Heart left ventricle (tissue), 16 donors: ENCODE data around the gene SLC27A2. TPM values are rescaled to one million over a fixed set of nuclear protein-coding genes. Genes with fewer than 3 reads are reported as not detected.
"Not testable (repeated sequence)": the region's sequence is repeated elsewhere in the genome, so short reads cannot be mapped to it uniquely, and the experiment has no call there.

Experiments used
- ATAC-seq, 4 donors: fragments of 200-7000 bp; cut with Tn5 transposase; one replicate each; pipeline ENCODE4 v1.9.1; 2020 to 2022; ENCODE audit warnings: moderate library complexity in 4 of 4, mild to moderate bottlenecking in 3 of 4, moderate number of reproducible peaks in 1 of 4
- DNase-seq, 5 donors: peaks; one replicate each; pipeline ENCODE4 v3.0.0-alpha.2; 2020
- H3K27ac ChIP-seq, 12 donors: fragments of 200-600 bp; sonication (generic) in 4 of 12; one replicate each; pipeline versions ENCODE4 v1.5.0 to v1.8.0; 2016 to 2022; ENCODE audit warnings: mild to moderate bottlenecking in 2 of 12
- H3K27me3 ChIP-seq, 9 donors: fragments of 200-600 bp; sonication (generic) in 2 of 9; one replicate each; pipeline versions ENCODE4 v1.5.1 to v1.8.0; 2016 to 2022; ENCODE audit warnings: mild to moderate bottlenecking in 3 of 9
- H3K36me3 ChIP-seq, 9 donors: fragments of 200-600 bp; sonication (generic) in 2 of 9; one replicate each; pipeline versions ENCODE4 v1.5.0 to v1.8.0; 2018 to 2022; ENCODE audit warnings: mild to moderate bottlenecking in 2 of 9
- H3K4me1 ChIP-seq, 12 donors: fragments of 200-600 bp; sonication (generic) in 4 of 12; one replicate each; pipeline versions ENCODE4 v1.5.0 to v1.8.0; 2016 to 2022; ENCODE audit warnings: mild to moderate bottlenecking in 3 of 12
- H3K4me3 ChIP-seq, 12 donors: fragments of 200-600 bp; sonication (generic) in 4 of 12; one replicate each; pipeline versions ENCODE4 v1.5.0 to v1.8.0; 2017 to 2022; ENCODE audit warnings: mild to moderate bottlenecking in 9 of 12, moderate library complexity in 4 of 12
- H3K9me3 ChIP-seq, 12 donors: fragments of 200-600 bp; sonication (generic) in 4 of 12; one replicate each; pipeline versions ENCODE4 v1.5.0 to v1.8.0; 2016 to 2022; ENCODE audit warnings: mild to moderate bottlenecking in 1 of 12
- CTCF ChIP-seq, 12 donors: fragments of 200-600 bp; sonication (generic) in 4 of 12; IDR thresholded peaks; one replicate each; pipeline versions ENCODE4 v1.5.0 to v1.8.0; 2018 to 2022; ENCODE audit warnings: antibody characterized with exemption in 12 of 12, mild to moderate bottlenecking in 5 of 12
- POLR2A ChIP-seq, 2 donors: fragments of 450-650 bp; IDR thresholded peaks; one replicate each; pipeline ENCODE4 v1.6.1; 2017; ENCODE audit warnings: antibody characterized with exemption in 2 of 2, mild to moderate bottlenecking in 2 of 2, moderate library complexity in 2 of 2
- WGBS, 4 donors: extraction: QIAGEN DNeasy Blood & Tissue Kit in 2 of 4; methylation state at CpG; one replicate each; pipeline versions ENCODE4 v1.1.5 to v1.1.7; 2013 to 2018; 5-methylcytosine and 5-hydroxymethylcytosine counted together
- intact Hi-C, 10 donors: fragments of 100-400 bp; cut with DNase I; formaldehyde crosslinking; loops; one replicate each; pipeline versions ENCODE4 v1.11.1 to v1.14.2; 2022
- long read RNA-seq, 3 donors: library from polyadenylated mRNA; unstranded; transcript quantifications; one replicate each; pipeline ENCODE4 v2.0.0, GENCODE V29; 2020 to 2021
- polyA plus RNA-seq, 2 donors: library from polyadenylated mRNA; stranded (reverse); fragments of 200-250 nt; gene quantifications; one replicate each; pipeline ENCODE4 v1.2.3, GENCODE V29; 2013
- total RNA-seq, 9 donors: library from RNA; depleted of rRNA in 2 of 9; stranded (reverse); fragments of >200 nt in 2 of 9; fragmentation: NEBNext Ultra II Directional in 3 of 9; extraction: Animal tissue kit (Norgen Biotek cat#: 25700) in 3 of 9; gene quantifications; one replicate each; pipeline versions ENCODE4 v1.1.0 to v1.2.4, GENCODE V29; 2016 to 2023
- donor health status: ischemic (EF 13 %, LVEDD 7.1; RV severe dilation, severe dysfunction).
- donor health status: healthy with polysubstance abuse.
- donor health status: DM: no; HTN: yes; CAD: no.
- donor health status: DM: no; HTN: no; CAD: no.
- donor health status: ischemic (EF 25% LVEDD 6.9; RV normal size, moderate dysfunction).
- donor health status: ischemic (EF 25% LVEDD 5.7; RV mildly dilated, moderate dysfunction).
- donor health status: healthy.
- donor health status: DM: yes; HTN: yes; CAD: no.
- donor health status: ischemic (EF 35%, LVEDD 5.7; RV mildly dilated, moderate dysfunction).
- donor health status: nonischemic (EF 11% LVEDD 7.7; RV severe dilation, severe dysfunction).
- donor health status: DM: yes; HTN: yes; CAD: no.
- donor health status: PGD.
- donor health status: ischemic (EF 29% LVEDD 5.4; RV normal size, mild dysfunction).
- donor health status: nonischemic (EF 23%, LVEDD 6.1; RV moderate dilation, normal function).

Gene SLC27A2
- under 1 TPM in 2 of 9 donors, not detected in 7; 0.12 to 0.29 TPM for total RNA-seq
- under 1 TPM in 1 of 2 donors, not detected in 1; 0.04 TPM for polyA plus RNA-seq
- long read RNA-seq, donor 1, result 0 reads
- long read RNA-seq, donor 2, result 0 reads
- long read RNA-seq, donor 3, result 0 reads

- peaks cover 0 to 17% (median 6%) of the 10 kb centered on the region in 12 donors for H3K4me1 ChIP-seq
- no peaks in the 10 kb centered on the region for H3K9me3 ChIP-seq
- TF ChIP-seq CTCF (IDR thresholded peaks at IDR 0.05), result peak in 5 of 12 donors; percentile 7 to 38 (median 20)
- no peak for TF ChIP-seq POLR2A (IDR thresholded peaks at IDR 0.05)
- H3K4me3 ChIP-seq, result peak within 1 kb of the TSS; percentile 26 to 68 (median 46)
- H3K27ac ChIP-seq, result no peak within 1 kb of the TSS
- H3K27me3 ChIP-seq, result peaks cover 12 to 41% (median 33%) of the 10 kb centered on the region in 9 donors
- DNase-seq (peak in 3 of 5 donors; percentile 11 to 72 (median 28)), ATAC-seq (peak in 3 of 4 donors; percentile 48 to 69 (median 61))
- WGBS, 4 donors, result 3 to 9% (median 4%) methylated on average over 9 to 17 of the region's 17 CpGs
- intact Hi-C loops, result no loop called here
- no peaks in the 10 kb centered on the region for H3K36me3 ChIP-seq
Measured at GRCh38 chr15:50181969-50182218, at the start of gene SLC27A2. Gene SLC27A2 (plus strand): TSS chr15:50182196. CDS start chr15:50182428, 232 bp downstream.

- DNase-seq, H3K27ac ChIP-seq, intact Hi-C loops, H3K27me3 ChIP-seq, H3K4me3 ChIP-seq, H3K9me3 ChIP-seq, H3K36me3 ChIP-seq, ATAC-seq: not testable (repeated sequence)
- H3K4me1 ChIP-seq, result peaks cover 0 to 41% (median 0%) of the 10 kb centered on the region in 12 donors
- WGBS, 4 donors, result 80 to 94% (median 91%) methylated on average over 3 of the region's 3 CpGs
Measured at GRCh38 chr15:50132251-50132984, 49.6 kb upstream of the SLC27A2 start.

GRCh38 chr15:50134524-50135024 lies 47.4 kb upstream of the SLC27A2 start:
- ATAC-seq (peak; percentile 32 to 82 (median 65)), DNase-seq (no peak)
- H3K9me3 ChIP-seq, result peaks cover 0 to 4% (median 0%) of the 10 kb centered on the region in 12 donors
- WGBS, 4 donors, result 11 to 16% (median 14%) methylated on average over 2 of the region's 2 CpGs
- H3K27ac ChIP-seq, result peak overlapping the region in 3 of 12 donors; percentile 50 to 83 (median 80)
- H3K4me3 ChIP-seq, result no peak overlapping the region
- H3K27me3 ChIP-seq, result no peaks in the 10 kb centered on the region
- TF ChIP-seq CTCF (IDR thresholded peaks at IDR 0.05) (no peak), POLR2A (IDR thresholded peaks at IDR 0.05) (no peak)
- peaks cover 0 to 32% (median 0%) of the 10 kb centered on the region in 12 donors for H3K4me1 ChIP-seq
- intact Hi-C loops, result no loop called here
- no peaks in the 10 kb centered on the region for H3K36me3 ChIP-seq

GRCh38 chr15:50135031-50135551 lies 46.9 kb upstream of the SLC27A2 start:
- no peak for DNase-seq

More at GRCh38 chr15:50135031-50135551, 46.9 kb upstream of the SLC27A2 start:
- no peak for TF ChIP-seq POLR2A (IDR thresholded peaks at IDR 0.05)
- no peak for TF ChIP-seq CTCF (IDR thresholded peaks at IDR 0.05)
- H3K36me3 ChIP-seq, result no peaks in the 10 kb centered on the region
- no peak for ATAC-seq
- no peak overlapping the region for H3K4me3 ChIP-seq
- H3K4me1 ChIP-seq, result peaks cover 0 to 32% (median 0%) of the 10 kb centered on the region in 12 donors
- WGBS, 4 donors, result 78 to 91% (median 88%) methylated on average over 5 of the region's 5 CpGs
- intact Hi-C loops, result no loop called here
- peaks cover 0 to 4% (median 0%) of the 10 kb centered on the region in 12 donors for H3K9me3 ChIP-seq
- H3K27ac ChIP-seq, result peak overlapping the region in 3 of 12 donors; percentile 50 to 83 (median 80)
- H3K27me3 ChIP-seq, result no peaks in the 10 kb centered on the region
